ENCODE data around the gene C1QTNF6.

DNA sequence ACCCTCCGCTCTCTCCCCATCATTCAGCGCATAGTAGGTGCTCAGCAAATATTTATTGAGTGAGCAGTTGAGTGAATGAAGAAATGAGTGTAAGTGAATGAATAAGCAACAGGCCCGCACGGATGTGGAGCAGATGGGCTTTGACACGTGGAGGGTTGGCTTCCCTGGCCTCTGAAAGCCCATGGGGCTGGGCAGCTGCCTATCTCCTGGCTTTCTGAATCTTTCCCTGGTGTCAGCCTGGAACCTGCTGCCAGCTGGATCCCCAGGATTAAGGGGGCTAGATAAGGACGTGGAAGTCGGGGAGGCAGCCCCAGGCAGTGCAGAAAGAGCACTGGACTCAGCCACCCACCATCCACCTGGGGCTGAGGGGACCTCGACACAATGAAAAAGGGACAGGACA is 50.9 kb downstream of the C1QTNF6 start:
- TF ChIP-seq, protein P1, sequence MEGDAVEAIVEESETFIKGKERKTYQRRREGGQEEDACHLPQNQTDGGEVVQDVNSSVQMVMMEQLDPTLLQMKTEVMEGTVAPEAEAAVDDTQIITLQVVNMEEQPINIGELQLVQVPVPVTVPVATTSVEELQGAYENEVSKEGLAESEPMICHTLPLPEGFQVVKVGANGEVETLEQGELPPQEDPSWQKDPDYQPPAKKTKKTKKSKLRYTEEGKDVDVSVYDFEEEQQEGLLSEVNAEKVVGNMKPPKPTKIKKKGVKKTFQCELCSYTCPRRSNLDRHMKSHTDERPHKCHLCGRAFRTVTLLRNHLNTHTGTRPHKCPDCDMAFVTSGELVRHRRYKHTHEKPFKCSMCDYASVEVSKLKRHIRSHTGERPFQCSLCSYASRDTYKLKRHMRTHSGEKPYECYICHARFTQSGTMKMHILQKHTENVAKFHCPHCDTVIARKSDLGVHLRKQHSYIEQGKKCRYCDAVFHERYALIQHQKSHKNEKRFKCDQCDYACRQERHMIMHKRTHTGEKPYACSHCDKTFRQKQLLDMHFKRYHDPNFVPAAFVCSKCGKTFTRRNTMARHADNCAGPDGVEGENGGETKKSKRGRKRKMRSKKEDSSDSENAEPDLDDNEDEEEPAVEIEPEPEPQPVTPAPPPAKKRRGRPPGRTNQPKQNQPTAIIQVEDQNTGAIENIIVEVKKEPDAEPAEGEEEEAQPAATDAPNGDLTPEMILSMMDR (conservative IDR thresholded peaks at IDR 0.05; ENCODE audit: low read depth, low read length) = no peak
- TF ChIP-seq POLR2A (IDR thresholded peaks at IDR 0.05; ENCODE audit: low read depth, low read length) = no peak
- no peak for TF ChIP-seq FOS (IDR thresholded peaks at IDR 0.05; ENCODE audit: low read depth, low read length)
- TF ChIP-seq, protein P2, sequence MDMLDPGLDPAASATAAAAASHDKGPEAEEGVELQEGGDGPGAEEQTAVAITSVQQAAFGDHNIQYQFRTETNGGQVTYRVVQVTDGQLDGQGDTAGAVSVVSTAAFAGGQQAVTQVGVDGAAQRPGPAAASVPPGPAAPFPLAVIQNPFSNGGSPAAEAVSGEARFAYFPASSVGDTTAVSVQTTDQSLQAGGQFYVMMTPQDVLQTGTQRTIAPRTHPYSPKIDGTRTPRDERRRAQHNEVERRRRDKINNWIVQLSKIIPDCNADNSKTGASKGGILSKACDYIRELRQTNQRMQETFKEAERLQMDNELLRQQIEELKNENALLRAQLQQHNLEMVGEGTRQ (IDR thresholded peaks at IDR 0.05; ENCODE audit: low read depth, low read length) = no peak
- no peak for TF ChIP-seq SMC3 (IDR thresholded peaks at IDR 0.05; ENCODE audit: low read depth, low read length)
- TF ChIP-seq MAZ (IDR thresholded peaks at IDR 0.05; ENCODE audit: borderline replicate concordance, low read depth, low read length) = no peak
